GM19468 (cell line): ENCODE measurements around the gene SMTNL2.

Source experiments
- ATAC-seq: cut with Tn5 transposase; IDR thresholded peaks from one replicate; pipeline ENCODE4 v1.9.1; 2021; ENCODE audit warnings: mild to moderate bottlenecking, moderate library complexity, moderate number of reproducible peaks; ENCODE audit not compliant: unreplicated experiment; ENCODE audit errors: extremely low read depth

Gene SMTNL2

GRCh38 chr17:4584101-4584916, at the start of gene SMTNL2:
Gene SMTNL2, plus strand, starts transcription at chr17:4584529. Its CDS starts 77 bp downstream, at chr17:4584606.
- ATAC-seq: no peak

- ATAC-seq: no peak
Measured at GRCh38 chr17:4534928-4535666, 49.2 kb upstream of the SMTNL2 start.

- no peak for ATAC-seq
Measured at GRCh38 chr17:4535667-4536258, 48.6 kb upstream of the SMTNL2 start.

GRCh38 chr17:4536259-4536741, 48.0 kb upstream of the SMTNL2 start:
- no peak for ATAC-seq

- ATAC-seq: no peak
Measured at GRCh38 chr17:4536742-4537411, 47.5 kb upstream of the SMTNL2 start.

GRCh38 chr17:4537451-4538235, 46.7 kb upstream of the SMTNL2 start:
- ATAC-seq: no peak

- no peak for ATAC-seq
Measured at GRCh38 chr17:4538236-4539002, 45.9 kb upstream of the SMTNL2 start.

DNA sequence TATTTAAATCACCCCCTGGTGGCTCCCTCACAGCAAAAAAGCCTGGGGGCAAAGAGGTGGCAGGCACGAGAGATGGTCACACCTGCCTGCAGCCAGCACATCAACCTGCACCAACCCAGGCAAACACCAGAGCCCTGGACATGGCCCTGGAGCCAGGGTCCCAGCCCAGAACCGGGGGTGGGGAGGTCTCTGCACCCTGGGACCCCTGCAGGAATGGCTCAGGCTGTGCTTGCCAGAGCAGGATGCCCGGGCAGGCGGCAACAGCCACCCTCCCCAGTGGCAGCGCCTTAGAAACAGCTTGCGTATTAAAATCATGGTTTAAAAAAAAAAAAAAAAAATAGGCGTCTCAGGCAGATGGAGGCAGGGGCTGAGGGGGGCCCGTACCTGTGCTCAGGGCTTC, 45.3 kb upstream of the SMTNL2 start:
- no peak for ATAC-seq

GRCh38 chr17:4539576-4540223, 44.6 kb upstream of the SMTNL2 start:
- ATAC-seq: no peak

DNA sequence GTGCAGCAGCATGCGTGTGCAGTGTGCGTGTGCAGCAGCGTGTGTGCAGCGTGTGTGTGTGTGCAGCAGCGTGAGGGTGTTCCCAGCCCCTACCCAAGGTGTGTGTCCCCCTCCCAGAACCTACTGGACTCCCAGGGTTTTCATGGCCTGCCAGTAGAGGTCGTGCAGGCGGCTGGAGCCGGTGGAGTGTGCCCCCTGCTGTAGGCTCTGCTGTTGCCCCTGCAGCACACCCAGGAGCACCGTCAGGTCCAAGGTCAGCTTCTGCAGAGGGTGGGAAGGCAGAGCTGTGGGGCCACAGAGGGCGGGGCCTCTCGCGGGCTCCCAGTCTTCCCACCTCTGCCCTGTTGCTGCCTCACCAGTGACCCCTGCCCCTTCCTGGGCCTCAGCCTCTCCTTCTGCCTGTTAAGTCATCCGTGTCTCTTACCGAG, 44.1 kb upstream of the SMTNL2 start:
- ATAC-seq: no peak

DNA sequence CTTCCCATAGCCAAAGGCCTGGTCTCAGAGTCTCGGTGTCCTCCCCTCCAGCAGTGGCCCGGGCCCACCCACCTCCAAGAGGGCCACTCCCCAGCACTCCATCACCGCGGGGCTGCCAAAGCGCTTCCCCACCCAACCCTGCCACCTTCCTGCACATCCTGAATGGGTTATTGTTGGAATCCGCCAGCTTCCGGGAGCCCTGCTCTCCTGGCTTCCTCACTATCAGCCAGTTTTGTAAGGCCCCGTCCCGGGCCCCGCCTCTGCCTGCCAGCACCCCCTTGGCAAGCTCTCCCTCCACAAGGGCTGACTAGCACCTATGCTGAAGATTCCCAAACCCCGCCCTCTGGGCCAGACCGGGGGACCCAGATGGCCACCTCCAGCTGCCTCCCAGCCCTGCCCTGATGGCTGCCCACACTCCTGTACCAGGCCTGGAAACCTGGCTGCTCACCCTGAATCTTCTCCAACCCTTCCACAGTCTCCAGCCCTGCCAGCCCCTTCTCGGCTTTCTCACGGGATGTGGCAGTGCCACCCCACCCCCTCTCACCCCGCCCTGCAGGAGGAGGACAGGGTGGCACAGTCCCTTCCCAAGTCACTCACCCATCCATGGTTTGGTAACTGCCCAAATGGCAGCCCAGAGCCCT, 43.5 kb upstream of the SMTNL2 start:
- ATAC-seq: no peak

- no peak for ATAC-seq
Measured at GRCh38 chr17:4541328-4542002, 42.9 kb upstream of the SMTNL2 start.

DNA sequence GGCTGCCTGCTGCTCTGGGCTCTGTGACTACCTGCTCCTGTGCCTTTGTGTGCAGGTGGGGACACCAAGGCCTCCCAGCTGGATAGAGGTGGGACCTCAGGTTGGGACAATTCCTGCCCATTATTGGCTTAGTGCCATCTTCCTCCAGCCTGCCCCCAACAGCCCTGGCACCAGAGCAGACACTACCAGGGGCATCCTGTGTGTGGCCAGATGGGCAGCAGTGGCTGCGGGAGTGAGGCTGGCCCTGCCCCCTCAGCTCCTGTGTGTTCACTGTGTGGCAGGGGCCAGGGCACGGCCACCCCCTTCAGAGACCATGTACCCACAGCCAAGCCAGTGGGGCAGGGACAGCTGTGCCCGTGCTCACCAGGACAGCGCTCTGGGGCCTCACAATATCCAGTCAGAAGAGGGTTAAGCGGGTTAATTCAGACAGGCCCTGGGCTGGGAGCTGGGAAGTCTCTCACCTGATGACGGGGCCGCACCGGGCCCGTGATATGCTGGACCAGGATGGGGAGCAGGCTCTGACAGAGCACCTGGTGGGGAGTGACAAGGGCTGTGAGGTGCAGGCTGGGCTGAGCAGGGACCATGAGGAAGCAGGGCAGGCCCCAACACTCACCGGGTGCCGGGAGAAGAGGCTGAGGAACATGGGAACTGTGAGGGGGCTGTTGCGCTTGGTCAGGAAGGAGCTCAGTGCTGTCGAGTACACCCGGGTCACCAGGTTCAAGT, 42.2 kb upstream of the SMTNL2 start:
- ATAC-seq: no peak

GRCh38 chr17:4542726-4543191, 41.6 kb upstream of the SMTNL2 start:
- ATAC-seq: no peak

DNA sequence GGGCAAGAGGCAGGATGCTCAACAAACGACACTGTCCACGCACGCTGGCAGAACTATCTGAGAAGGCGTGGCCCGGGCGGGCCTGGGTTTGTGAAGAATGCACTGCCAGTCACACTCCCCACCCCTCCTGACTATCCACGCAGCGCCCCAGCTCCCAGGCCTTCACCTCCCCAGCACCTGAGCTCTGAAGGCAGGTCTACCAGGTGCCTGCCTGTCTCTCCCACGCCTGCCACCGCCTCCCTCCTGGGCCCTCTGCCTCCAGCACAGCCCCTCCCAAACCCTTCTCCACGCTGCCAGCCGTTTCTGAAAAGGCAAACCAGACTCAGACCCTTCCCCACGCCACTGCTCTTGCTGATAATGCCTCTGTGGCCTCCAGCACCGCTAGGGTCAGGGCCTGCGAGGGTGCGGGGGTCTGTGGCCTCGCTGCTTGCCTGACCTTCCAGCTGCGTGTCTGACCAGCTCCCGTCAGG, 40.7 kb upstream of the SMTNL2 start:
- ATAC-seq: no peak

- ATAC-seq: no peak
Measured at GRCh38 chr17:4544135-4544950, 40.0 kb upstream of the SMTNL2 start.
